ENCODE data around the gene TIMM44.
"Not testable (repeated sequence)": the region's sequence is repeated elsewhere in the genome, so short reads cannot be mapped to it uniquely, and the experiment has no call there.

TIMM44 gene

DNA sequence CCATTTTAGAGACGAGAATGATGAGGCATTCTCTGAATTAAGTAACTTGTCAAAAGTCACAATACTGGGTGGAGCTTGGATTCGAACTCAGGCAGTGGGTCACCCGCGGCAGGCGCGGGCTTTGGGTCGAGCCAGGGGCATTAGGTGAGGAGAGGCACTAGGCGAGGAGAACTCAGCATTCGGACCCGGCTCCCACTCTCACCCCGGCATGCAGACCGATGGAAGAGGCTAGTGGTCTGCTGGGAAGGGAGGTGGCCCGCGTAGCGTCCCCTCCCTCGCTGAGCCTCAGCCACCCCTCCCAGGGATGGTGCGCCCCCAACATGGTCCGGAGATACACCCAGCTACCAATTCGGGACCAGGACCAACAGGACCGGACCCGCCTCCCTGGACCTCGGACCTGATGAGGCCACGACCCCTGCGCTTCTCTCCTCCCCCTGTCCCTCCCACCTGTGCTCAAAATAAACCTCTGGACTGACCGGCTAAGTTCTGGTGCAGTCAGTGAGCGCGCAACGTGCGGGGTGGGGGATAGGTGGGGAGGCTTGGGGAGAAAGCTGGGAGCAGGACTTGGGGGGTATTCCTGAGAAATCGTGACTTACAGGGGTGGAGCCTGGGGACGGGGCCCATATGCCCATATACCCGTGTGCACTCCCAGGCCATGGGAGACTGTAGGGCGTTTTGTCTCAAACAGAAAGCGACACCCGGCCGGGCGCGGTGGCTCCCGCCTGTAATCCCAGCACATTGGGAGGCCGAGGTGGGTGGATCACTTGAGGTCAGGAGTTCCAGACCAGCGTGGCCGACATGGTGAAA lies 24.6 kb downstream of the TIMM44 start:
- H3K4me3 Mint-ChIP-seq: peak overlapping the region; percentile 99
- peaks cover 28% of the 10 kb centered on the region for H3K4me1 Mint-ChIP-seq (ENCODE audit: low read depth)
- no peak overlapping the region for H3K27ac Mint-ChIP-seq
- H3K9me3 Mint-ChIP-seq: no peaks in the 10 kb centered on the region
- peaks cover 29% of the 10 kb centered on the region for H3K27me3 Mint-ChIP-seq (ENCODE audit: low read depth)
- H3K36me3 Mint-ChIP-seq (ENCODE audit: low read depth): peaks cover 6% of the 10 kb centered on the region

DNA sequence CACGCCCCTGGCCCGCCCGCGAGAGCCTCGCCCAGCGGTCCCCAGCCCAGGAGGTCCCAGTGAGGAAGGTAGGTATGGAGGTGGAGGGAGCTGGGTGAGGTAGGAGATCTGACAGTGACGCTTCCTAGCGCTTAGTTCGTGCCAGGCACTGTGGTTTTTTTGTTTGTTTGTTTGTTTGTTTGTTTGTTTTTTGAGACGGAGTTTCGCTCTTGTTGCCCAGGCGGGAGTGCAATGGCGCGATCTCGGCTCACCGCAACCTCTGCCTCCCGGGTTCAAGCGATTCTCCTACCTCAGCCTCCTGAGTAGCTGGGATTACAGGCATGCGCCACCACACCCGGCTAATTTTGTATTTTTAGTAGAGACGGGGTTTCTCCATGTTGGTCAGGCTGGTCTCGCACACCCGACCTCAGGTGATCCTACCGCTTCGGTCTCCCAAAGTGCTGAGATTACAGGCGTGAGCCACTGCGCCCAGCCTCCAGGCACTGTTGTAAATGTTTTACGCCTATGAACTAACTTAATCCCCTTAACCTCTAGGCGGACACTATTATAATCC lies 25.3 kb downstream of the TIMM44 start:
- not testable (repeated sequence) for H3K9me3 Mint-ChIP-seq; H3K36me3 Mint-ChIP-seq (ENCODE audit: low read depth)
- H3K4me1 Mint-ChIP-seq (ENCODE audit: low read depth): peaks cover 28% of the 10 kb centered on the region
- H3K4me3 Mint-ChIP-seq: peak overlapping the region; percentile 61
- H3K27ac Mint-ChIP-seq: peak overlapping the region; percentile 65
- H3K27me3 Mint-ChIP-seq (ENCODE audit: low read depth): peaks cover 29% of the 10 kb centered on the region

DNA sequence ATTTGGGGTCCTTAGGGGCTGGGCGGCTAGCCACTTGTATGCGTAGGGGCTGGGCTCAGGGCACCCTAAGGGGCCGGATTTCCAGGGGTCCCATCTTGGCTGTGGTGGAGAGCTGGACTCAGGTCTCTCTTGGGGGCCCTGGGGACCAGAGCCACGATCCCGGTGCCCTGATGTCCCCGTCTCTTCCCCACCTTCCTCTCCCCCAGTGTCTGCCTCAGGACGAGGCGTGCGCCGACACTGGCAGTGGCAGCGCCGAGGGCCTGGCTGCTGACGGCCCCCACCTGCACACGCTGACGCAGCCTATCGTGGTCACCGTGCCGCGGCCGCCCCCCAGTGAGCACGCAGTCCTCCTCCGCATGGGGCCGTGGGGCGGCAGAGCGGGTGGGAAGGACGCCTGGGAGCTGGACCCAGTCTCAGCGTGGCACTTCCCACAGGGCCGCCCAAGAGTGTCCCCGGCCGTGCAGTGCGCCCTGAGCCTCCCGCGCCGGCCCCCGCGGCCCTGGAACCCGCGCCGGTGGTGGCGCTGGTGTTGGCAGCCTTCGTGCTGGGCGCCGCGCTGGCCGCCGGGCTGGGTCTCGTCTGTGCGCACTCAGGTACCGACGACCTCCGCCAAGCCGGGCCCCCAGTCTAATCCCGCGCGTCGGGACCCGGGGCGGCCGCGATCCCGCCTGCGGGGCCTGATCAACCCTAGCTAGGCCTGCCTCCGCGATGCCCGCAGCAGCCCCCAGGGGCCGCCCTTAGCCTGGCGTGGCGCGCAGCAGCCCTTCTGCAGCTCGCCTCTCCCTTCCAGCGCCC lies 26.0 kb downstream of the TIMM44 start:
- Mint-ChIP-seq H3K27me3 (ENCODE audit: low read depth) (peaks cover 29% of the 10 kb centered on the region), H3K4me1 (ENCODE audit: low read depth) (peaks cover 28% of the 10 kb centered on the region), H3K27ac (peak overlapping the region; percentile 65), H3K9me3 (no peaks in the 10 kb centered on the region), H3K36me3 (ENCODE audit: low read depth) (peaks cover 8% of the 10 kb centered on the region), H3K4me3 (peak overlapping the region; percentile 81)

DNA sequence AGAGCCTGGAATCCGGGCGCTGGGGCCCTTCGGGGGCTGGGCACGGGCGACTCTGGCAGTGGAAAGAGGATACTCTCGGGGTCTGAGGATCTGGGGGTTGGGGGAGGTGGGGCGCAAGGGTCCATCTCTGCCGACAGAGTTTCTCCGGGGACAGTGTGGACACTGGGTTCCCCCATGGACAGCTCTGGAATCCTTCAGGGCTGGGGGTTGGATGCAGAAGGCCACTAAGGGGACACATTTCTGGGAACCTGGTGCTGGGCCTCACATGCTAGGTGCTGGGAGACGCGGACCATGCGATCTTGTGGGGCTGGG lies 26.6 kb downstream of the TIMM44 start:
- Mint-ChIP-seq H3K27ac (peak overlapping the region; percentile 68), H3K4me3 (peak overlapping the region; percentile 81), H3K4me1 (ENCODE audit: low read depth) (peaks cover 27% of the 10 kb centered on the region), H3K36me3 (ENCODE audit: low read depth) (peaks cover 11% of the 10 kb centered on the region), H3K9me3 (no peaks in the 10 kb centered on the region), H3K27me3 (ENCODE audit: low read depth) (peaks cover 29% of the 10 kb centered on the region)

DNA sequence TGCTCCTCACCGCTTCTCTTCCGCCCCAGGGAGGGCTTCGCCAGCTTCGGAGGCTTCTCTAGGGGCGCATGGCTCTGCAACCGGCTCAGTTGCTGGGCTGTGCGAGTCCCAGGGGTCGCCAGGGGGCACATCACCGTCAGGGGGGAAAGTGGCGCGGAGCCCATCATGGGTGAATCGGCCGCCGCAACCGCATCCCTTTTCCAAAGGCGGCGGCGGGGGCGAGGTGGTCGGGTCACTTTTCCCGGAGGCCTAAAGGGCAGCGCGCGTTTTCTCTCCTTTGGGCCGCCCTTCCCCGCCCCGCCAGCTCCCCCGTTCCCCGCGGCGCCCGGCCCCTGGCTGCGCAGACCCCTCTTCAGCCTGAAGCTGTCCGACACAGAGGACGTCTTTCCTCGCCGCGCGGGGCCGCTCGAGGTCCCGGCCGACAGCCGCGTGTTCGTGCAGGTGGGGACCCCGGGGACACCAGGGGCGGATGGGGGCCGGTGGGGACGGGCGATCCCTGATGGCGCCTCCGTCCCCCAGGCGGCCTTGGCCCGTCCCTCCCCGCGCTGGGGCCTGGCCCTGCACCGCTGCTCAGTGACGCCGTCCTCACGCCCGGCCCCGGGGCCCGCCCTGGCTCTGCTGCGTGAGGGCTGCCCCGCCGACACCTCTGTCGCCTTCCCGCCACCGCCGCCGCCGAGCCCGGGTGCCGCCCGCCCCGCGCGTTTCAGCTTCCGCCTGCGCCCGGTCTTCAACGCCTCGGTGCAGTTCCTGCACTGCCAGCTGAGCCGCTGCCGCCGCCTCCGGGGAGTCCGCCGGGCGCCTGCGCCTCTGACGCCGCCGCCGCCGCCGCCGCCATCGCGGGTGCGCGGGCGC lies 27.1 kb downstream of the TIMM44 start:
- peaks cover 29% of the 10 kb centered on the region for H3K27me3 Mint-ChIP-seq (ENCODE audit: low read depth)
- H3K4me3 Mint-ChIP-seq: peak overlapping the region; percentile 81
- no peaks in the 10 kb centered on the region for H3K9me3 Mint-ChIP-seq
- no peak overlapping the region for H3K27ac Mint-ChIP-seq
- peaks cover 11% of the 10 kb centered on the region for H3K36me3 Mint-ChIP-seq (ENCODE audit: low read depth)
- H3K4me1 Mint-ChIP-seq (ENCODE audit: low read depth): peaks cover 21% of the 10 kb centered on the region

DNA sequence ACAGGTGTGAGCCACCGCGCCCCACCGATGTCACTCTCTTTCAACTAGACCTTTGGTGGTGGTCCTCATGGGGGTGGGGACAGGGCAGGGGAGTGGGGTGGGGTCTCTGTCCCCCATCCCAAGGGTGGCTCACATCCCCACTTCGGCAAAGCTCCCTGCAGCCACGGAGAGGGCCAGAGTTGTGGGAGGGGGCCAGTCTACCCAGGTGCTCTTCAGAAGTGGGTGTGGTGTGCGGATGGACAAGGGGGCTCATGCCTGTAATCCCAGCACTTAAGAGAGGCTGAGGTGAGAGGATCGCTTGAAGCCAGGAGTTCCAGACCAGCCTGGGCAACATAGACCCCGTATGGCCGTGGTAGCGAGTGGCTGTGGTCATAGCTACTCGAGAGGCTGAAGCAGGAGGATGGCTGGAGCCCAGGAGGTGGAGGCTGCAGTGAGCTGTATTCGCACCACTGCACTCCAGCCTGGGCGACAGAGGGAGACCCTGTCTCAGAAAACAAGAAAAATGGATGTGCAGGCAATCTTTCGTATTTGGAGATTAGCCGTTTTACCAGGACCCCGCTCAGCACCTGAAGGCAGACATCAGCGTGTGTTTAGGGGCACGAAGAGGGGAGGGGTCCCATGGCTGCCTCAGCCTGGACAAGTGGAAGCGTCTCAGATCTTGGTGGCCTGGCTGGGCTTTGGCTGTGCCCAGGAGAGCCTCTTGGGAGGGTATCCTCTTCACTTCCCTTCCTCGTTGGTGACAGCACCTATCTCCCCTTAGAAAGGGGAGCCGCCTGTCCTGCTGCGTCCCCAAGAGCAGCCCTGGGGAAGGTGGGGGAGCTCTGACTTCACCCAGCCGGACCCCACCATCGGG lies 28.0 kb downstream of the TIMM44 start:
- H3K9me3 Mint-ChIP-seq: no peaks in the 10 kb centered on the region
- H3K36me3 Mint-ChIP-seq (ENCODE audit: low read depth): peaks cover 12% of the 10 kb centered on the region
- H3K27ac Mint-ChIP-seq: no peak overlapping the region
- H3K27me3 Mint-ChIP-seq (ENCODE audit: low read depth): peaks cover 29% of the 10 kb centered on the region
- peak overlapping the region; percentile 57 for H3K4me3 Mint-ChIP-seq
- H3K4me1 Mint-ChIP-seq (ENCODE audit: low read depth): peaks cover 16% of the 10 kb centered on the region

DNA sequence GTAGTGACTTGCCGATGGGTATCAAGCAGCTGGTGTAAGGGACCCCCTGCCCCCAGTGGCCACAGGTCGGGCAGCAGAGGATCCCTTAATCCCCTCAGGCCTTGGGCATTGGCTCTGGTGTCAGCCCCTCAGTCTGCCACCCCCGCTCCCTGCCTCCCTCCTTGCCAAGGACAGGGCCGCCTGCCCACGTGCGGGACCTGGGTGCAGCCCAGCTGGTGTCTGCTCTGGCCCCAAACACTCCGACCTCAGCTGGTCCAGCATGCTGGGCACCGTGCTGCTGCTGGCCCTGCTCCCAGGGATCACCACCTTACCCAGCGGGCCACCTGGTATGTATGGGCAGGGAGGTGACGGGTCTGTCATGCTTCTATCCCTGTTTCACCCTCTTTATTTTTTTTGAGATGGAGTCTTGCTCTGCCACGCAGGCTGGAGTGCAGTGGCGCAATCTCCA lies 28.8 kb downstream of the TIMM44 start, which contains the start of gene TGFBR3L:
TSS of gene TGFBR3L (plus strand) at position 233 of the 448 bp plus-strand sequence.
- peaks cover 11% of the 10 kb centered on the region for H3K4me1 Mint-ChIP-seq (ENCODE audit: low read depth)
- H3K9me3 Mint-ChIP-seq: no peaks in the 10 kb centered on the region
- H3K27me3 Mint-ChIP-seq (ENCODE audit: low read depth): peaks cover 24% of the 10 kb centered on the region
- peaks cover 12% of the 10 kb centered on the region for H3K36me3 Mint-ChIP-seq (ENCODE audit: low read depth)
- no peak within 1 kb of the TSS for H3K27ac Mint-ChIP-seq
- H3K4me3 Mint-ChIP-seq: peak within 1 kb of the TSS; percentile 57

DNA sequence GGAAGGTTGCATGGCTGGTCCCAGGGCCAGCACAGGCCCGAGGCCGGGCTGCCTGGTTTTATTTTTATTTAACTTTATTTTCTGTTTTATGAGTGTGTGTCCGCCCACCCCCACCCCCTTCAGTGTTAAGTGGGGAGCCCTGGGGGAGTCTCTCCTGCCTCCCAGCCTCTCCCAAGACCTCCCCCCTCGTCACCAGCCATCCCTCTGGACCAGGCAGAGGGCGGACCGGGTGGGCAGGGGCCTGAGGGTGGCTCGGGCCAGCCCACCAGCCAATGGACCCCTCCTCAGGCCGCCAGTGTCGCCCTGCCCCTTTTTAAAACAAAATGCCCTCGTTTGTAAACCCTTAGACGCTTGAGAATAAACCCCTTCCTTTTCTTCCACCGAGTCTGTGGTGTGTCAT lies 29.4 kb downstream of the TIMM44 start:
- peaks cover 22% of the 10 kb centered on the region for H3K27me3 Mint-ChIP-seq (ENCODE audit: low read depth)
- no peak overlapping the region for H3K27ac Mint-ChIP-seq
- no peak overlapping the region for H3K4me3 Mint-ChIP-seq
- peaks cover 12% of the 10 kb centered on the region for H3K36me3 Mint-ChIP-seq (ENCODE audit: low read depth)
- peaks cover 8% of the 10 kb centered on the region for H3K4me1 Mint-ChIP-seq (ENCODE audit: low read depth)
- no peaks in the 10 kb centered on the region for H3K9me3 Mint-ChIP-seq

DNA sequence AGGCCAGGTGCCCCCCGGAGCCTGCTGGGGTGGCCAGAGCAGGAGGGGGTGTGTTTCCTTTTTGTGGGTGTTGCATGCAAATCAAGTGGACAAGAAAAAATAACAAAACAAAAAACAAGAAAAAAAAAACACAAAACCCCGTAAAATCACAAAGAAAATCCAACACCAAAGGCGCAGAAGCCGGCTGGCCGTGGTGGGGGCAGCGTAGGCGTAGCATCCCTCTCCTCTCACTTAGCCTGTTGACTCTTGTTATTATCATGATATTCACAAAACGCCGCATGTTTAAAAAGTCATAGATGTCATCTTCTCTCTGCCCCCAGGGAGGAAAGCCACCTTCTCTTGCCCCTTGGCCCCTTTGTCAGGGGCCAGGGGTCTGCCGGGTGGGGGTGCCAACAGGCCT lies 29.8 kb downstream of the TIMM44 start:
- H3K27me3 Mint-ChIP-seq (ENCODE audit: low read depth): peaks cover 22% of the 10 kb centered on the region
- peaks cover 8% of the 10 kb centered on the region for H3K4me1 Mint-ChIP-seq (ENCODE audit: low read depth)
- H3K4me3 Mint-ChIP-seq: no peak overlapping the region
- peaks cover 12% of the 10 kb centered on the region for H3K36me3 Mint-ChIP-seq (ENCODE audit: low read depth)
- H3K27ac Mint-ChIP-seq: no peak overlapping the region
- no peaks in the 10 kb centered on the region for H3K9me3 Mint-ChIP-seq

DNA sequence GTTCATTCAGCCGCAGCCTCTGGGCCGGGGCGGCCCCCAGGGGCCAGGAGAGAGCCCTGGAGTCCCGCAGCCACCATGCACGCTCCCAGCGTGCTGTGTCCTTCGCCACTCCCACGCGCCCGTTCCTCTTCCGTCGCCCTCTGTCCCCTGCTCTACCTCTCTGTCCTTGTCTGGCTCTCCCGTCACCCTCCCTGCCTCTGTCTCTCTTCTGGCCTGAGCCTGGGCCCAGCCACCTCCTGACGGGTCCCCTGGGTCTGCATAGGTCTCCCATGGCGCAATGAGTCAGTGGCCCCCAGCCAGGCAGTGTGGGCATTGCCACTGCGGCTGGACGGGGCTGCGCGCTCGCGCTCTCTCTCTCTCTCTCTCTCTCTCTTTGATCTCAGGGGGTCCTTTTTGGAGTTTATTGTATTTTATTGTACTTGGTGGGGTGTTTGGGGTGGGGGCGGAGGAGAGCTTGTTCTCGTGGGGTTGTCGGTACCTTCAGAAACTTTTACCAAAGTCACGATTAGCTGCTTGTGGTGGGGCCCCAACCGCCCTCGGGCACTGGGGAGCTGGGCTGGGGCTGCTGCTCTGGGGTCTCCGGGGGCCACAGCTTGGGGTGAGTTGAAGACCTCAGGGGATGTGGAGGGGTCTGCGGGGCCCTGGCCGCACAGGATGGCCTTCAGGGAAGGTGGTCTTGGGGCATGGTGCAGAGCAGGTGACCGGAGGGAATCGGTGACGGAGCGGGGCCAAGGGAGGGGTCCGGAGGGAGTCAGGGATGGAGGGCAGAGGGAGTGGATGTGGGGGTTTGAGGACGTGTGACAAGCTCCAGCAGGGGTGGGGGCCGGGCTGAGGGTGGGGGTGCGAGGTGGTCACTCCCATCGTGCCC lies 30.5 kb downstream of the TIMM44 start:
- no peaks in the 10 kb centered on the region for H3K9me3 Mint-ChIP-seq
- H3K4me3 Mint-ChIP-seq: no peak overlapping the region
- peaks cover 5% of the 10 kb centered on the region for H3K4me1 Mint-ChIP-seq (ENCODE audit: low read depth)
- H3K27ac Mint-ChIP-seq: no peak overlapping the region
- H3K36me3 Mint-ChIP-seq (ENCODE audit: low read depth): peaks cover 12% of the 10 kb centered on the region
- H3K27me3 Mint-ChIP-seq (ENCODE audit: low read depth): peaks cover 15% of the 10 kb centered on the region

DNA sequence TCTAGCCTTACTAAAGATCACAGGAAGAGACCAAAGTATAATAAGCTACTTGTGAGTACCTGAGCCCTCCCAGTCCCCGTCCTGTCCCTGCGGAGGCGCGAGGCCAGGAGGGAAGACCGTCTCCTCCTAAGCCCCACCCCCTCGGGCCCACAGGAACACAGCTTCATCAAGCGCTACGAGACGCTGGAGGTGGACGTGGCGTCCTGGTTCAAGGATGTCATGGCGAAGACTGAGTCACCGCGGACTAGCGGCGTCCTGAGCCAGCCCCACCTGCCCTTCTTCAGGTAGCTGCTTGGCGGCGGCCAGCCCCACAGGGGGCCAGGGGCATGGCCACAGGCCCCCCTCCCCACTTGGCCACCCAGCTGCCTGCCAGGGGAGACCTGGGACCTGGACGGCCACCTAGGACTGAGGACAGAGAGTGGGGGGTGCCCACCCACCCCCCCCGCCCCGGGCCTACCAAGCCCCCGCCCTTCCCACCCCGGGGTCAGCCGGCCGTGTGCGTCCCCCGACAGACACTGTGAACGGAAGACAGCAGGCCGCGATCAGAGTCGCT lies 31.2 kb downstream of the TIMM44 start:
- Mint-ChIP-seq H3K27ac (no peak overlapping the region), H3K9me3 (no peaks in the 10 kb centered on the region), H3K36me3 (ENCODE audit: low read depth) (peaks cover 12% of the 10 kb centered on the region), H3K27me3 (ENCODE audit: low read depth) (peaks cover 13% of the 10 kb centered on the region), H3K4me3 (no peak overlapping the region), H3K4me1 (ENCODE audit: low read depth) (peaks cover 5% of the 10 kb centered on the region)

DNA sequence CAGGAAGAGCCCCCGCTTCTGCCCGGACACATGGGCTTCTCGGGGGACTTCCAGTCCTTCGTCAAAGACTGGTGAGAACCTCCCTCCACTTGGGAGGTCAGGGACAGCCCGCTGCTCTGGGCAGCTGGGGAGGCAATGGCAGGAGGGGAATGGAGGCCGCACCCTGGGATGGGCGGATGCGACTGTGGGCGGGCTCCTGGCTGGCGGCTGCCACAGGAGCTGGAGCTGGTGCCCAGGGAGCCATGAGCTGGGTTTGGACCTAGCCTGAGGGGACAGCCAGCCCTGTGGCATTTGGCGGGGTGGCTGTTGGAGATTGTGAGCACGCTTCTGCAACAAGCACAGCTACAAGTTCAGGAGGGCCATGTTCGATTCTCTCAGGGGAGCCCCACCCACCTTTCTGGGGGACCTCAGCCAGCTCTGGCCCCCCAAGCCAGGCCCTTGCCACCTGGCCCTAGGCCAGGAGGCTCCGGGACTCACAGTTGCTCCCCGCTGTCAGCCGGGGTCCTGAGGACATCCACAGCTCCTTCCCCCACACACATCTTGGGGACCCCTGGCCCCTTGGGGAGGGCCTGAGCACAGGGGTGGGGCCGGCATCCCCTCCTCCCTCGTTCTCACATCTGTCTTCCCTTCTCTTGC lies 31.8 kb downstream of the TIMM44 start:
- Mint-ChIP-seq H3K36me3 (ENCODE audit: low read depth) (peaks cover 10% of the 10 kb centered on the region), H3K27me3 (ENCODE audit: low read depth) (peaks cover 8% of the 10 kb centered on the region), H3K4me3 (no peak overlapping the region), H3K27ac (no peak overlapping the region), H3K9me3 (no peaks in the 10 kb centered on the region), H3K4me1 (ENCODE audit: low read depth) (peaks cover 3% of the 10 kb centered on the region)
